HCT116 (cell line): ENCODE data around the gene RAB3B. TPM values are rescaled to one million over a fixed set of nuclear protein-coding genes. Genes with fewer than 3 reads are reported as not detected.
A peak's percentile ranks its signal among the peaks of the same experiment; 100 is the strongest.
"Not testable (repeated sequence)": the region's sequence is repeated elsewhere in the genome, so short reads cannot be mapped to it uniquely, and the experiment has no call there.

ENCODE experiments used
- ATAC-seq: fragments of 200-7000 bp; cut with Tn5 transposase; 2 replicates; pipeline ENCODE4 v1.9.1; 2020; ENCODE audit warnings: mild to moderate bottlenecking, moderate library complexity
- BruUV-seq: library from RNA; stranded (reverse); fragments of 400-500 nt; replicated peaks from 2 replicates; lab custom pipeline; 2021; lab: Mats Ljungman, UMichigan
- CTCF ChIA-PET: fragments of 300-600 bp; sonication (Branson Sonifier 250); formaldehyde crosslinking; loops from one replicate; lab custom pipeline; 2021; ENCODE audit warnings: antibody characterized with exemption; lab: Charles Lee
- POLR2A ChIA-PET: fragments of 300-600, 350-600 bp; sonication (Branson Sonifier 250); formaldehyde crosslinking; loops from one replicate; lab custom pipeline; 2021; ENCODE audit warnings: antibody characterized with exemption; lab: Charles Lee
- RAD21 ChIA-PET, 2 experiments: fragments of 300-600 bp; sonication (Branson Sonifier 250); formaldehyde crosslinking; loops; one replicate each; lab custom pipeline; 2023; ENCODE audit warnings: low total read pairs in 2 of 2; ENCODE audit not compliant: uncharacterized antibody in 2 of 2, unreplicated experiment in 2 of 2, low non-redundant PET in 1 of 2; lab: Charles Lee
- DNase-seq: peaks from one replicate; pipeline ENCODE4 v3.0.0-alpha.2; 2010; ENCODE audit warnings: low read depth, low spot score
- H2AFZ ChIP-seq: fragments of 200-600 bp; shearing (Covaris generic), sonication (generic); 2 replicates; pipeline ENCODE4 v1.6.1; 2017; ENCODE audit warnings: low read depth, mixed run types, mixed read lengths, antibody characterized with exemption, low read length; ENCODE audit not compliant: poor library complexity, severe bottlenecking
- H3K27ac ChIP-seq: 2 replicates; pipeline ENCODE4 v1.5.1; 2012; ENCODE audit warnings: low read depth, low read length
- H3K27me3 ChIP-seq: fragments of 200-600 bp; sonication (generic); 2 replicates; pipeline ENCODE4 v1.6.1; 2016; ENCODE audit warnings: mixed run types, low read length, mixed read lengths; ENCODE audit not compliant: insufficient read depth
- H3K36me3 ChIP-seq, 2 experiments: fragments of 200-500 bp in 1 of 2; fragments of 200-600 bp in 1 of 2; sonication (Bioruptor generic) in 1 of 2; sonication (generic) in 1 of 2; 2 replicates each; pipeline versions ENCODE4 v1.5.1 to v1.6.1; 2014 to 2016; ENCODE audit warnings: low read length in 2 of 2, inconsistent platforms in 1 of 2, mixed read lengths in 1 of 2, mixed run types in 1 of 2; ENCODE audit not compliant: insufficient read depth in 2 of 2, control insufficient read depth in 1 of 2
- H3K4me1 ChIP-seq, 2 experiments: fragments of 200-600 bp in 1 of 2; sonication (generic) in 1 of 2; 2 replicates each; pipeline versions ENCODE4 v1.5.1 to v1.6.1; 2012 to 2017; ENCODE audit warnings: low read length in 2 of 2, inconsistent platforms in 1 of 2, mild to moderate bottlenecking in 1 of 2, mixed read lengths in 1 of 2, mixed run types in 1 of 2, moderate library complexity in 1 of 2; ENCODE audit not compliant: insufficient read depth in 2 of 2, control insufficient read depth in 1 of 2
- H3K4me2 ChIP-seq: fragments of 200-600 bp; sonication (generic); 2 replicates; pipeline ENCODE4 v1.6.1; 2017; ENCODE audit warnings: mixed run types, low read length, mixed read lengths
- H3K4me3 ChIP-seq, 2 experiments: fragments of 200-600 bp in 1 of 2; sonication (generic) in 1 of 2; replicated peaks in 1 of 2; 2 replicates each; pipeline ENCODE4 v1.5.1; 2011 to 2016; ENCODE audit warnings: low read length in 2 of 2, control low read depth in 1 of 2, low read depth in 1 of 2, mild to moderate bottlenecking in 1 of 2, mixed read lengths in 1 of 2, mixed run types in 1 of 2
- H3K79me2 ChIP-seq: fragments of 200-600 bp; sonication (generic); 2 replicates; pipeline ENCODE4 v1.6.1; 2017; ENCODE audit warnings: mild to moderate bottlenecking, mixed run types, low read length, moderate library complexity, mixed read lengths; ENCODE audit not compliant: insufficient read depth
- H3K9ac ChIP-seq: fragments of 200-600 bp; sonication (generic); 2 replicates; pipeline ENCODE4 v1.6.1; 2016; ENCODE audit warnings: low read length, mixed read lengths
- H3K9me2 ChIP-seq: fragments of 200-600 bp; sonication (generic), shearing (Covaris generic); 2 replicates; pipeline ENCODE4 v1.6.1; 2017; ENCODE audit warnings: mixed run types, mild to moderate bottlenecking, moderate library complexity; ENCODE audit not compliant: insufficient read depth
- H3K9me3 ChIP-seq, 2 experiments: fragments of 200-500 bp in 1 of 2; fragments of 200-600 bp in 1 of 2; sonication (Bioruptor generic) in 1 of 2; sonication (generic) in 1 of 2; 2 replicates each; pipeline ENCODE4 v1.6.1; 2014 to 2017; ENCODE audit warnings: low read length in 2 of 2, mixed read lengths in 2 of 2, inconsistent platforms in 1 of 2, low read depth in 1 of 2, mild to moderate bottlenecking in 1 of 2, mixed run types in 1 of 2, moderate library complexity in 1 of 2; ENCODE audit not compliant: control insufficient read depth in 1 of 2, insufficient read depth in 1 of 2
- H4K20me1 ChIP-seq: fragments of 200-600 bp; sonication (generic), shearing (Covaris generic); 2 replicates; pipeline ENCODE4 v1.6.1; 2017; ENCODE audit warnings: mixed run types, mild to moderate bottlenecking, moderate library complexity; ENCODE audit not compliant: insufficient read depth
- CBX3 ChIP-seq: IDR thresholded peaks from 2 replicates; pipeline ENCODE4 v1.6.1; 2012; ENCODE audit warnings: low read depth
- CEBPB ChIP-seq: IDR thresholded peaks from 2 replicates; pipeline ENCODE4 v1.6.1; 2012; ENCODE audit warnings: low read depth
- EGR1 ChIP-seq: IDR thresholded peaks from 2 replicates; pipeline ENCODE4 v1.6.1; 2012; ENCODE audit warnings: low read depth
- ELF1 ChIP-seq: IDR thresholded peaks from 2 replicates; pipeline ENCODE4 v1.6.1; 2012; ENCODE audit warnings: low read depth, borderline replicate concordance
- EZH2 ChIP-seq: fragments of 200-600 bp; sonication (generic); IDR thresholded peaks from 2 replicates; pipeline ENCODE4 v1.6.1; 2017; ENCODE audit warnings: antibody characterized with exemption, mixed run types
- EZH2phosphoT487 ChIP-seq: fragments of 200-600 bp; IDR thresholded peaks from 2 replicates; pipeline ENCODE4 v1.6.1; 2018; ENCODE audit warnings: antibody characterized with exemption, borderline replicate concordance
- FOSL1 ChIP-seq: IDR thresholded peaks from 2 replicates; pipeline ENCODE4 v1.6.1; 2012; ENCODE audit warnings: low read depth
- JUND ChIP-seq: IDR thresholded peaks from 2 replicates; pipeline ENCODE4 v1.6.1; 2012
- POLR2A ChIP-seq: IDR thresholded peaks from 2 replicates; pipeline ENCODE4 v1.7.0; 2011; ENCODE audit warnings: borderline replicate concordance; ENCODE audit not compliant: insufficient read depth, insufficient read length; ENCODE audit errors: extremely low read depth
- POLR2AphosphoS5 ChIP-seq: IDR thresholded peaks from 2 replicates; pipeline ENCODE4 v1.6.1; 2011; ENCODE audit warnings: mild to moderate bottlenecking, low read depth, low read length, moderate library complexity
- SIN3A ChIP-seq: IDR thresholded peaks from 2 replicates; pipeline ENCODE4 v1.6.1; 2012; ENCODE audit warnings: low read depth
- SP1 ChIP-seq: IDR thresholded peaks from 2 replicates; pipeline ENCODE4 v1.6.1; 2012; ENCODE audit warnings: low read depth
- SRF ChIP-seq: IDR thresholded peaks from 2 replicates; pipeline ENCODE4 v1.6.1; 2012; ENCODE audit warnings: low read depth
- TCF7L2 ChIP-seq: IDR thresholded peaks from 2 replicates; pipeline ENCODE4 v1.7.0; 2011; ENCODE audit warnings: borderline replicate concordance, inconsistent platforms; ENCODE audit not compliant: insufficient read depth, insufficient read length; ENCODE audit errors: extremely low read depth
- YY1 ChIP-seq: IDR thresholded peaks from 2 replicates; pipeline ENCODE4 v1.6.1; 2011; ENCODE audit warnings: low read length, low read depth, moderate library complexity, mild to moderate bottlenecking; ENCODE audit not compliant: insufficient replicate concordance; ENCODE audit errors: extremely low read depth
- ZFX ChIP-seq: fragments of 450-650 bp; IDR thresholded peaks from 2 replicates; pipeline ENCODE4 v1.6.1; 2017
- intact Hi-C: fragments of 100-400 bp; cut with micrococcal nuclease; formaldehyde crosslinking; loops from 2 replicates; pipeline ENCODE4 v1.10.0; 2022
- total RNA-seq: library from RNA; stranded (reverse); gene quantifications from one replicate; pipeline ENCODE4 v1.2.1, GENCODE V29; 2021; ENCODE audit not compliant: unreplicated experiment
- TF ChIP-seq, protein P1 (sequence below): IDR thresholded peaks from 2 replicates; pipeline ENCODE4 v1.6.1; 2011; ENCODE audit warnings: mild to moderate bottlenecking, low read length, moderate library complexity; ENCODE audit not compliant: insufficient replicate concordance; ENCODE audit errors: extremely low read depth
- TF ChIP-seq, protein P2 (sequence below): IDR thresholded peaks from 2 replicates; pipeline ENCODE4 v1.6.1; 2012
- TF ChIP-seq, protein P3 (sequence below): IDR thresholded peaks from 2 replicates; pipeline ENCODE4 v1.6.1; 2012

Gene RAB3B
- total RNA-seq, 1 experiment from 2014 or later = 15.1 TPM

DNA sequence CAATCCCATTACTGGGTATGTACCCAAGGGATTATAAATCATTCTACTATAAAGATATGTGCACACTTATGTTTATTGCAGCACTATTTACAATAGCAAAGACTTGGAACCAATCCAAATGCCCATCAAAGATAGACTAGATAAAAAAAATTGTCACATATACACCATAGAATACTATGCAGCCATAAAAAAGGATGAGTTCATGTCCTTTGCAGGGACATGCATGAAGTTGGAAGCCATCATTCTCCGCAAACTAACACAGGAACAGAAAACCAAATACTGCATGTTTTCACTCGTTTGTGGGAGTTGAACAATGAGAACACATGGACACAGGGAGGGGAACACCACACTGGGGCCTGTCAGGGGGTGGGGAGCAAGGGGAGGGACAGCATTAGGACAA, 95.8 kb downstream of the RAB3B start:
- H3K9me3 ChIP-seq, H3K27ac ChIP-seq, H3K79me2 ChIP-seq, H4K20me1 ChIP-seq, H3K9me2 ChIP-seq, H3K4me3 ChIP-seq, POLR2A ChIA-PET, RAD21 ChIA-PET, DNase-seq, H2AFZ ChIP-seq, H3K4me2 ChIP-seq, BruUV-seq, H3K36me3 ChIP-seq, ATAC-seq, CTCF ChIA-PET, H3K27me3 ChIP-seq, H3K9ac ChIP-seq: not testable (repeated sequence)
- intact Hi-C loops = loop anchor here (10.0 kb wide), 1 partner anchor 450 kb away; no protein-coding TSS in a partner anchor
- H3K4me1 ChIP-seq = peaks cover 14 to 36% of the 10 kb centered on the region in 2 experiments

DNA sequence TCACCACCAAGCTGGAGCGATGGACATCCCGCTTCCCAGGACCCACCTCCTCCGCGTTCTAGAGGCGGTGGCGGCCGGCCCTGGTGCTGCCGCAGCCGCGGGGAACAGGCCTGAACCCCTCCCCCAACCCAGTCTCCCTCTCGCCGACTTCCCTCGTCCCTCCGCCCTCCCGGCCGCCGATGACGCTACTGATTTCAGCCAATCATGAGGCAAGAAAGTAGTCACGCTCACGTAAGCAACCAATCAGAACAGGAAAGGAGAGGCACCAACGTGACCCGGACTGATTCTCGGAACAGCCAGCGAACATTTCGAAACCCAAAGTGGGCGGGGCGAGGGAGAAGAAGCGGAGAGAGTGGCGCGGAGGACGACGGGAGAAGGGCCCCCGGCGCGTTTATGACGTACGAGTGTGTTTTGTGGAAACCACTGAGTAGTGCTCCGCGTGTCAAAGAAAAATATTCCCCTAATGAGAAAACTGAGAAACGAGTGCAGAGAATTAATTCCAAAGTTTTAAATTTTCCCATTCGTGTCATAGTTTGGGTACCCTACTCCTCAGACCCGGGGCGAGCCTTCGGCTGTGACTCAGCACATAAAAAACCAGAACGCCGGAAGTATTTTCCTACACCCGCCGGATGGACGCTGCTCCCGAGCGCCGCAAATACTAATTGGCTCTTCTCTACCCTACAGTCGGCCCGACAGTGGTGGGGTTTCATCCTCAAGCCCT, 111.7 kb downstream of the RAB3B start, which contains the start of gene NRDC:
Gene NRDC (minus strand): TSS at position 112 of the 721 bp plus-strand sequence. CDS start 112 bp downstream, outside the sequence.
- no peaks in the 10 kb centered on the region for H3K36me3 ChIP-seq
- peak; percentile 92 for ATAC-seq
- ChIA-PET RAD21 (no interaction called here), POLR2A (interaction anchor here (0.8 kb wide), 1 partner anchor 19 kb away, joined by 4 read pairs; no protein-coding TSS in a partner anchor), CTCF (interaction anchor here (1.0 kb wide), 1 partner anchor 18 kb away, joined by 3 read pairs; no protein-coding TSS in a partner anchor)
- no peaks in the 10 kb centered on the region for H3K9me3 ChIP-seq
- peak within 1 kb of the TSS; percentile 100 for H3K9ac ChIP-seq
- peak within 1 kb of the TSS; percentile 63 for H2AFZ ChIP-seq
- peaks cover 48% of the 10 kb centered on the region for H3K79me2 ChIP-seq
- peak within 1 kb of the TSS; percentile 96 for H3K4me2 ChIP-seq
- no peaks in the 10 kb centered on the region for H3K9me2 ChIP-seq
- H4K20me1 ChIP-seq = no peaks in the 10 kb centered on the region
- no TSS peak for BruUV-seq
- H3K4me1 ChIP-seq = peaks cover 9 to 20% of the 10 kb centered on the region in 2 experiments; a peak in 3 of 4 replicates
- H3K27ac ChIP-seq = peak within 1 kb of the TSS; percentile 89
- intact Hi-C loops = no loop called here
- peak; percentile 100 for DNase-seq
- no peaks in the 10 kb centered on the region for H3K27me3 ChIP-seq
- H3K4me3 ChIP-seq = peak within 1 kb of the TSS; percentile 74 to 80
- TF ChIP-seq YY1 (peak; percentile 17), JUND (peak; percentile 36; the same call in 1 of the 2 replicates), POLR2AphosphoS5 (peak; percentile 86), SIN3A (peak; percentile 46), EGR1 (peak; percentile 56; the same call in 1 of the 2 replicates), POLR2A (peak; percentile 76), SRF (peak; percentile 90), CBX3 (no peak; the same call in 1 of the 2 replicates), TCF7L2 (peak; percentile 11), CEBPB (peak; percentile 99), SP1 (peak; percentile 97), ELF1 (peak; percentile 45; the same call in 1 of the 2 replicates), ZFX (peak; percentile 90), FOSL1 (peak; percentile 41; the same call in 1 of the 2 replicates), EZH2phosphoT487 (no peak), EZH2 (no peak)
- TF ChIP-seq, protein P1, sequence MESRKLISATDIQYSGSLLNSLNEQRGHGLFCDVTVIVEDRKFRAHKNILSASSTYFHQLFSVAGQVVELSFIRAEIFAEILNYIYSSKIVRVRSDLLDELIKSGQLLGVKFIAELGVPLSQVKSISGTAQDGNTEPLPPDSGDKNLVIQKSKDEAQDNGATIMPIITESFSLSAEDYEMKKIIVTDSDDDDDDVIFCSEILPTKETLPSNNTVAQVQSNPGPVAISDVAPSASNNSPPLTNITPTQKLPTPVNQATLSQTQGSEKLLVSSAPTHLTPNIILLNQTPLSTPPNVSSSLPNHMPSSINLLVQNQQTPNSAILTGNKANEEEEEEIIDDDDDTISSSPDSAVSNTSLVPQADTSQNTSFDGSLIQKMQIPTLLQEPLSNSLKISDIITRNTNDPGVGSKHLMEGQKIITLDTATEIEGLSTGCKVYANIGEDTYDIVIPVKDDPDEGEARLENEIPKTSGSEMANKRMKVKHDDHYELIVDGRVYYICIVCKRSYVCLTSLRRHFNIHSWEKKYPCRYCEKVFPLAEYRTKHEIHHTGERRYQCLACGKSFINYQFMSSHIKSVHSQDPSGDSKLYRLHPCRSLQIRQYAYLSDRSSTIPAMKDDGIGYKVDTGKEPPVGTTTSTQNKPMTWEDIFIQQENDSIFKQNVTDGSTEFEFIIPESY = peak; percentile 22
- TF ChIP-seq, protein P2, sequence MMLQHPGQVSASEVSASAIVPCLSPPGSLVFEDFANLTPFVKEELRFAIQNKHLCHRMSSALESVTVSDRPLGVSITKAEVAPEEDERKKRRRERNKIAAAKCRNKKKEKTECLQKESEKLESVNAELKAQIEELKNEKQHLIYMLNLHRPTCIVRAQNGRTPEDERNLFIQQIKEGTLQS = no peak
- TF ChIP-seq, protein P3, sequence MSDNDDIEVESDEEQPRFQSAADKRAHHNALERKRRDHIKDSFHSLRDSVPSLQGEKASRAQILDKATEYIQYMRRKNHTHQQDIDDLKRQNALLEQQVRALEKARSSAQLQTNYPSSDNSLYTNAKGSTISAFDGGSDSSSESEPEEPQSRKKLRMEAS = peak; percentile 57; the same call in 1 of the 2 replicates
